Placental epithelial cell (primary cell): Measurements from ENCODE around the gene PPP1R3C. TPM values are rescaled to one million over a fixed set of nuclear protein-coding genes. Genes with fewer than 3 reads are reported as not detected.

ENCODE experiments used
- total RNA-seq: library from RNA; depleted of rRNA; stranded (reverse); fragments of >200 nt; gene quantifications from 2 replicates; pipeline ENCODE4 v1.2.3, GENCODE V29; 2012

PPP1R3C gene
- 1.1 and 2.0 TPM in 2 replicates for total RNA-seq

DNA sequence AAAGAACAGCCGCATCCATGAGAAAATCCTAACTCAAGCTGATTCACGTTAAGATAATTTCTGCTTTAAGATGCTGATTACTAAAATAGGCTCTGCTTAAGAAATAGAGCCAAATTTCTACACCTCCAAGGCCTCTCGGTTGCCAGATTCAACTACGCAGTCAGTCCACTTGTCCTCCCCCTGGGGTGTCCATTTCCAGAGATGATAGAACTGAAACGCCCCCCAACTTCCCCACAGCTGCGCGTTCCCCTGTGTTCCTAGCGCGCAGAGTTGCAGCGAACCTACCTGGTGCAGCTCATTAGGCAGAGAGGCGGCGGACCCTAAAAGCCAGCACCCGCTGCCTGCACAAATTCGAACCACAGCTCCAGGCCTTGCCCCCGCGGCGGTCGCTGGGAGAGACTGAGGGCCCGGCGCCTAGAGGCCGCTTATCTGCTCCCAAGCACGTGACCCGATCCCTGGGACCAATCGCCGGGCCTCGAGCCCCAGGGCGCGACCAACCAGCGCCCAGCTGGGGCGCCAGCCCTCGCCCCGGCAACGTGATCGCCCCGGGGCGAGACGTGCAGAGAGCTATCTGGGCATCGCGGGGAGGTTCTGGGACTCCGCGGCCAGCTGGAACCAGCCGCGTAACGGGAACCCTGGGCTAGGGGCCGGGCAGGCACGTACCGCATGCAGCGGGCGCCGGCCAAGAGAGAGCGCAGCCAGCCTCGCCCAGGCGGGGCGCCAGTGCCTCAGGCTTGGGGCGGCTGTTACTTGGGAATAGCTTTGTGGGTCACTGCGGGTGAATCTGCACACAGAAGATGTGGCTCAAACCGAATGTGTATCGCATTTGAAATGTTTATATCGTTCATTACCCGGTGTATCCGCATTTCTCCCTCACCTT lies at the start of gene PPP1R3C:
Gene PPP1R3C (minus strand): TSS at position 401 of the 880 bp plus-strand sequence. CDS start 102 bp downstream, at position 299.

Other genes starting within 250 kb of the PPP1R3C start
- gene HECTD2, start 222.7 kb downstream of the PPP1R3C start, total RNA-seq, result 5.1 and 7.5 TPM in 2 replicates
- 58.3 and 58.5 TPM in 2 replicates for gene TNKS2, start 165.4 kb upstream of the PPP1R3C start, total RNA-seq